Smooth muscle cell (in vitro differentiated cells): ENCODE results near the gene STPG2. TPM values are rescaled to one million over a fixed set of nuclear protein-coding genes. Genes with fewer than 3 reads are reported as not detected.
A peak's percentile ranks its signal among the peaks of the same experiment; 100 is the strongest.

ENCODE experiments used
- DNase-seq: peaks from one replicate; lab custom pipeline; 2025; ENCODE audit not compliant: unreplicated experiment; lab: John Stamatoyannopoulos, UW
- H2AFZ ChIP-seq: fragments of 200-600 bp; sonication (generic); 2 replicates; pipeline ENCODE4 v1.6.0; 2016; ENCODE audit warnings: antibody characterized with exemption, low read depth, mild to moderate bottlenecking
- H3F3A ChIP-seq: fragments of 200-600 bp; sonication (generic); 2 replicates; pipeline ENCODE4 v1.6.0; 2017; ENCODE audit warnings: antibody characterized with exemption, low read depth
- H3K27ac ChIP-seq: fragments of 200-600 bp; sonication (generic); 2 replicates; pipeline ENCODE4 v1.5.1; 2016; ENCODE audit warnings: low read depth, mild to moderate bottlenecking
- H3K27me3 ChIP-seq: fragments of 200-600 bp; sonication (generic); 2 replicates; pipeline ENCODE4 v1.6.1; 2016; ENCODE audit warnings: low read depth, mild to moderate bottlenecking
- H3K36me3 ChIP-seq: fragments of 200-600 bp; sonication (generic); 2 replicates; pipeline ENCODE4 v1.5.1; 2016; ENCODE audit warnings: low read depth
- H3K4me1 ChIP-seq: fragments of 200-600 bp; sonication (generic); 2 replicates; pipeline ENCODE4 v1.5.1; 2016; ENCODE audit warnings: low read depth
- H3K4me2 ChIP-seq: fragments of 200-600 bp; sonication (generic); 2 replicates; pipeline ENCODE4 v1.6.0; 2016; ENCODE audit warnings: mild to moderate bottlenecking
- H3K4me3 ChIP-seq: fragments of 200-600 bp; sonication (generic); 2 replicates; pipeline ENCODE4 v1.5.1; 2016; ENCODE audit warnings: mild to moderate bottlenecking
- H3K79me2 ChIP-seq: fragments of 200-600 bp; sonication (generic); 2 replicates; pipeline ENCODE4 v1.6.0; 2016; ENCODE audit warnings: low read depth, mild to moderate bottlenecking
- H3K9ac ChIP-seq: fragments of 200-600 bp; sonication (generic); 2 replicates; pipeline ENCODE4 v1.6.0; 2016; ENCODE audit warnings: low read depth
- H3K9me3 ChIP-seq: fragments of 200-600 bp; sonication (generic); replicated peaks from 2 replicates; pipeline ENCODE4 v1.5.1; 2016; ENCODE audit warnings: low read depth
- H4K20me1 ChIP-seq: fragments of 200-600 bp; sonication (generic); 2 replicates; pipeline ENCODE4 v1.6.0; 2016; ENCODE audit warnings: low read depth
- CTCF ChIP-seq: fragments of 200-600 bp; sonication (generic); IDR thresholded peaks from 2 replicates; pipeline ENCODE4 v1.5.1; 2017; ENCODE audit warnings: borderline replicate concordance, mild to moderate bottlenecking, antibody characterized with exemption; ENCODE audit not compliant: insufficient read depth, poor library complexity, severe bottlenecking
- WGBS: methylation state at CpG from one replicate; pipeline ENCODE4 v1.1.7; 2016; ENCODE audit warnings: low lambda C conversion rate; 5-methylcytosine and 5-hydroxymethylcytosine counted together
- polyA plus RNA-seq: library from polyadenylated mRNA; unstranded; fragments of >200 nt; fragmentation: Nextera tagmentation; extraction: Ambion mirVana; gene quantifications from 2 replicates; pipeline ENCODE4 v1.2.1, GENCODE V29; 2016
- total RNA-seq: library from RNA; depleted of rRNA; stranded (reverse); fragments of >200 nt; gene quantifications from 2 replicates; pipeline ENCODE4 v1.2.3, GENCODE V29; 2014

The STPG2 gene
- total and polyA plus RNA-seq, 2 experiments from 2014 or later = 0.09 to 0.31 TPM

GRCh38 chr4:97656044-97656720, 487.1 kb downstream of the STPG2 start:
- H3K4me2 ChIP-seq = peak overlapping the region; percentile 16

GRCh38 chr4:97653701-97654100, 489.6 kb downstream of the STPG2 start:
- Histone ChIP-seq H4K20me1 (no peaks in the 10 kb centered on the region), H3K27me3 (no peaks in the 10 kb centered on the region), H3K9ac (no peak overlapping the region), H3K36me3 (no peaks in the 10 kb centered on the region), H3K9me3 (no peaks in the 10 kb centered on the region), H2AFZ (no peak overlapping the region), H3K27ac (no peak overlapping the region), H3K4me1 (no peaks in the 10 kb centered on the region), H3F3A (no peaks in the 10 kb centered on the region), H3K4me2 (no peak overlapping the region), H3K79me2 (no peaks in the 10 kb centered on the region), H3K4me3 (no peak overlapping the region)
- no peak for TF ChIP-seq CTCF
- 68% methylated on average over 2 of the region's 2 CpGs for WGBS
- DNase-seq = no peak

More at GRCh38 chr4:97656044-97656720, 487.1 kb downstream of the STPG2 start:
- 76% methylated on average over 3 of the region's 3 CpGs for WGBS
- Histone ChIP-seq H3F3A (no peaks in the 10 kb centered on the region), H3K79me2 (no peaks in the 10 kb centered on the region), H3K9ac (no peak overlapping the region), H3K27me3 (no peaks in the 10 kb centered on the region), H4K20me1 (no peaks in the 10 kb centered on the region), H3K4me3 (no peak overlapping the region), H3K9me3 (no peaks in the 10 kb centered on the region), H3K36me3 (no peaks in the 10 kb centered on the region), H3K4me1 (no peaks in the 10 kb centered on the region), H3K27ac (peak overlapping the region; percentile 74), H2AFZ (no peak overlapping the region)
- DNase-seq = no peak
- TF ChIP-seq CTCF = no peak

GRCh38 chr4:97646997-97647396, 496.3 kb downstream of the STPG2 start:
- Histone ChIP-seq H3K36me3 (no peaks in the 10 kb centered on the region), H3K4me3 (no peak overlapping the region), H3K4me1 (no peaks in the 10 kb centered on the region), H2AFZ (no peak overlapping the region), H3F3A (no peaks in the 10 kb centered on the region), H3K9ac (no peak overlapping the region), H3K27ac (no peak overlapping the region), H3K27me3 (no peaks in the 10 kb centered on the region), H3K4me2 (no peak overlapping the region), H4K20me1 (no peaks in the 10 kb centered on the region), H3K9me3 (no peaks in the 10 kb centered on the region), H3K79me2 (no peaks in the 10 kb centered on the region)
- no peak for DNase-seq
- TF ChIP-seq CTCF = no peak
